Endometrium (tissue), 2 donors: ENCODE results near the gene PPP1R1A.

Source experiments
- FAIRE-seq: peaks from 2 replicates; lab custom pipeline; 2012; peaks lifted over from hg19 to GRCh38; lab: Jason Lieb, UNC
- donor health status: control.
- donor health status: control.

PPP1R1A gene

DNA sequence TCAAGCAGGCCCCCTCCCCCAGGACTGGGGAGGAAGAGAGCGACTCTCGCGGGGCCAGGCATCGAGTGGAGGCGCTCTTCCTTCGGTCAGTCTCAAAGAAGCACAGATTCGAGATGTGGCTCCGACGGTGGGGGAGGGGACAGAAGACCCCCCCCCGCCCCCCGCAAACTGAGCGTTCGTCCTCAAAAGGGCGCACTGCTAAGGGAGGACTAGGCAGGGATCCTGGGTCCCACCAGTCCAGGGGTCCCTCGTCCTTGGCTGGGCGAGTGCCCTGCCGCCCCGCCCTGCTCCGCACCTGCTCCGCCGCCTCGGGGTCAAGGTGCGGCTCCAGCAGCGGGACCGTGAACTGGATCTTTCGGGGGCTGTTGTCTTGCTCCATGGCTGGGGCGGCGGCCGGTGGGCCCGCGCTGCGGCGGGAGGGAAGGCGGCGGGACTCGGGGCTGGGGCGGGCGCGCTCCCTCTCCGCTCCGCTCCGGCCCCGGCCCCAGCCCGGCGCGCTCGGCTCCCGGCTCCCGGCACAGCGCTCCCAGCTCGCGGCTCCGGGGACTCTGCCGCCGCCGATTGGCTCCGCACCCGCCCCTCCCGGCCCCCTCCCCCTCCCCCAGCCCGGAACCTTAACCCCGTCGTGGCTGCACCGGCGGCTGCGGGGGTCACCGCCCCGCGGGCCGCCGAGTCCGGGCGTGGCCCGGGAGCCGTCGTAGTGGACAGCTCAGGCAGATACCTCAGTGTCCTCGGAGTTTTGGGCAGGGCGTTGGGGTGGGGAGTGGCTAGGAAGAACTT, at the start of gene PPP1R1A:
Gene PPP1R1A, minus strand, starts transcription at position 550 of the 780 bp plus-strand sequence. Its CDS starts 171 bp downstream, at position 379.
- no peak for FAIRE-seq

DNA sequence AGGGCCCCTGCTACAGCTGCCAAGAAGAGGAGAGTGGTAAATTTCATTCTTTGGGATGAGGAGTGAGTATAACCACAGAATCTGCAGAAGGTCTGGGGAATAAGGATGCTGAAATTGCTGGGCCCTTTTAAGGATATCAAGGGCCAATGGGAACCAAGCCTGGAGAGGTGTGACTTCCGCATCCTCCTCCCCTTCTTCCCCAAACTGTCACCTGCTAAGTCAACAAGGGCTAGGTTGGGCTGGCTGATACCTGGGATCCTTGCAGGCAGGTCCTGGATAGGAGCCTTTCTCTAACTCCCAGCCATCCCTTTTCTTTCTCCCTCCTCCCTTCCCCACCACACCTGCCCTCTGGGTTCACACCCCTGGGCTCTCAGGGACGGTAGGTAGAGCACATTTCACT, 46.3 kb upstream of the PPP1R1A start, which contains the start of gene LACRT:
Gene LACRT, minus strand, starts transcription at position 101 of the 400 bp plus-strand sequence. Its CDS starts 54 bp downstream, at position 47.
- FAIRE-seq = no peak

DNA sequence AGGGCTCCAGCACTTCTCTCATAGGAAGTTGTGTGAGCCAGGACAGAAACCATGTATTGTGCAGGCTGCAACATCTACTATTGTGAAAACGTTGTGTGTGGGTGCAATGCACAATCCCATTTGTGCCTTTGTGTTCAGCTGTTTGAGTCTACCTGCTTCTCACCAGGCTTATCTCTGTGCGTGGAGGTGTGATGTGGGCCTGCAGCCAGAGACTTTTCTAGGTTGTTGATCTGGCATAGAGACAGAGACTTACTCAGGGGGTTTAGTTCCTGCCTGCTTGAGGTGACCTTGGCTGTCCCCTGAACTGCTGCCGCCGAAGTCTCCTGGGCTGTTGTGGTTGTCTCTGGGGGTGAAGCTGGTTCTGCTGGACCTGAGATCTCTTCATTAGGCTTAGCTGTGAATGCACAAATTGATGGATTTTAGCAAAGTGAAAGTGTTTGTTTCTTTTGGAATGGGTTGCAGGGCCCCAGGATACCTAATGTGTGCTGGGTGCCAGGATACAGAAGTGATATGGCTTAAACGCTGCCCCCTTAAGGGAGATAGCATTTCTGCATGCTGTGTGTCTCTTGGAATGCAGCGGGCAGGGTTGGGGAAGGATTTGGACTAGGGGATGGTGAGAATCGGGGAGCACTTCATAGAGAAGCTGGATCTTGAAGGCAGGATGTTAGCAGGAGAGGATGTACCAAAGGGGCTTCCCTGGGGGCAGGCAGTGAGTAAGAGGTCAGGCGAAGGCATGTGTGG, 43.7 kb upstream of the PPP1R1A start:
- FAIRE-seq = no peak

- no peak for FAIRE-seq
Measured at GRCh38 chr12:54631551-54631950, 43.1 kb upstream of the PPP1R1A start.

DNA sequence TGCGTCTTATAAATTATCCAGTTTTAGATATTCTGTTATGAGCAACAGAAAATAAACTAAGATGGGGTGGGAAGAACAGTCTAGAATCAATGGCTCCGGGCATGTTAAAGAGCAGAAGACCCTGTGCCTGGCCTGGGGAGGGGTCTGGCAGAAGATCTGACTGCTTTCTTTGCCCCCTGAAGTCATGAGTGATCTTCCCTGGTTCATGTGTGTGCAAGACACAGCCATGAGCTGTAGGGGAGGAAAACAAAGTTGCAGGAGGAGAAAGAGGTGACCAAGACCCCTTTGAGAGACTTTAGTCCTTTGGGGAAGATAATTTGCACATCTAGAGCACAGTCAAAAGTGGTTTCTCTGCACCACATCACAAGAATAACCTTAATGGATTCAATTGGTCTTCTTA, 41.5 kb upstream of the PPP1R1A start:
- no peak for FAIRE-seq

- FAIRE-seq = no peak
Measured at GRCh38 chr12:54628186-54628846, 39.9 kb upstream of the PPP1R1A start.

GRCh38 chr12:54627304-54627703, 38.8 kb upstream of the PPP1R1A start:
- no peak for FAIRE-seq

DNA sequence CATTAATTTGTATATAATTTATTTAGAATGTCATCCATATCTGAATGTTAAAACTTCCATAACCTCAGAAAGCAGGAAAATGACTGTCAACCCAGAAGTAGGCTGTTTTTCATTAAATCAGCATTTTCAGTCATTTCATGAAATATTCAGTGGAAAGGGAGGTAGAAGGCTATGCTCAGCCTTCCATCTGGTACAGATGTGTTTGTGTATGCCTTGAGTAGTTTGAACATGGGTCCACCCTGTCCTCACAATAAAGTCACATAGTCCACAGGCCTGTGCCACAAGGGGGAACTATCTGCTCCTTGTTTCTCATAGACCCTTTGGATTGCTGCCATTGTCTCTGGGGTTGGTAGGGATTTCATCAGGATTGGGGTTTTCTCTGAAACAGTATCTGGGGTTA, 37.1 kb upstream of the PPP1R1A start:
- no peak for FAIRE-seq

DNA sequence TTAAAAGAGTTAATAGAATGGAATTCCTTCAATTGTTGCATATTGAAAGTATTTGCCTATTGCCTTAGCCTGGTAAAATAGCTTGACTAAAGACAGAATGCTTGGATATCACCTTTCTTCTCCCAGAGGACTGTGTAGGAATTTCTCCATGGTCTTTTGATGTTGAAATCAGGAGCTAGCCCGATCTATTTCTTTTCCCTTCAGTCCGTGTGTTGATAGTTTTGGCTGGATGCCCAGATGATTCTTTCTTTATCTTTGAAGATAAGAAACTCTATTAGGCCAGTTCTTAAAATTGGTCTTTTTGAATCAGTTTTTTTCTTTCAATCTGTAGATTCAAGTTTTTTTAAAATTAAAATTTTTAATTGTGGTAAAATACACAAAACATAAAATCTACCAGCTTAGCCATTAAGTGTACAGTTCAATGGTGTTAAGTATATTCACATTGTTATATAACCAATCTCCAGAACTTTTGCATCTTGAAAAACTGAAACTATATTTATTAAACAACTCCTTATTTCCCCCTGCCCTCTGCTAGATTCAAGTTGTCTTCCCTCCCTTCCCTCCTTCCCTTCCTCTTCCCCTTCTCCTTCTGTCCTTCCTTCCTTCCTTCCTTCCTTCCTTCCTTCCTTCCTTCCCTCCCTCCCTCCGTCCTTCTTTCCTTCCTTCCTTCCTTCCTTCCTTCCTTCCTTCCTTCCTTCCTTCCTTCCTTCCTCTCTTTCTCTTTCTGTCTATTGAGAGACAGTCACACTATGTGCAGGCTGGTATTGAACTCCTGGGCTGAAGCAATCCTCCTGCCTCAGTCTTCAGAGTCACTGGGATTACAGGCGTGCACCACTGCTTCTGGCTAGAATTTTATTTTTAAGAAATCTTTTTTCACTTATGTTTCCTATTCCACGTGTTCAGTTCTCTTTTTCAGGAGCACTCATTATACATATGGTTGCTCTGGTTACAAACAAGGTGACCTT, 36.1 kb upstream of the PPP1R1A start:
- no peak for FAIRE-seq

- no peak for FAIRE-seq
Measured at GRCh38 chr12:54622463-54623183, 34.2 kb upstream of the PPP1R1A start.

- no peak for FAIRE-seq
Measured at GRCh38 chr12:54616933-54617680, 28.6 kb upstream of the PPP1R1A start.

- no peak for FAIRE-seq
Measured at GRCh38 chr12:54612225-54612750, 23.8 kb upstream of the PPP1R1A start.

DNA sequence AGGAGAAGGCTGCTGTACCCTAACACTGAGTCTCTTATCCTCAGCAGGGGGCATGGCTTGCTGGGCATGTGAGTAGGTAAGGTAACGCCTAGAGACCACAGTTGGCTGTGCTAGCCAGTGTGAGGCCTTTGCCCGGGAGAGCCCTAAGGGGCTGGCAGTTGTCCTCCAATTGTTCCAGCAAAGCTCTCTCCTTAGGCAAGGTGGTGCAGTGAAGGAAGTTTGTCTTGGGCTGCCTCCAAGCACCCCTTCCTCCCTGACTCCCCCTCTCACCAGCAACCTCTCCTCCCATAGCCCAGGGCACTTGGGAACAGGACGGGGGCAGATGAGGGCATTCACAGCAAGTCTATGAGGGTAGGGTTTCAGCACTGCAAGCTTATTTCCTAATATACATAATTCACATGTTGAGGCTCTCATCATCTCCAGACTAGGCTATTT, 23.3 kb upstream of the PPP1R1A start:
- FAIRE-seq = no peak

GRCh38 chr12:54608769-54609168, 20.3 kb upstream of the PPP1R1A start:
- FAIRE-seq = no peak

- FAIRE-seq = no peak
Measured at GRCh38 chr12:54608156-54608555, 19.7 kb upstream of the PPP1R1A start.

GRCh38 chr12:54606556-54606955, 18.1 kb upstream of the PPP1R1A start:
- no peak for FAIRE-seq

GRCh38 chr12:54605138-54605970, 16.9 kb upstream of the PPP1R1A start:
- FAIRE-seq = no peak

- FAIRE-seq = no peak
Measured at GRCh38 chr12:54604436-54604835, 16.0 kb upstream of the PPP1R1A start.

DNA sequence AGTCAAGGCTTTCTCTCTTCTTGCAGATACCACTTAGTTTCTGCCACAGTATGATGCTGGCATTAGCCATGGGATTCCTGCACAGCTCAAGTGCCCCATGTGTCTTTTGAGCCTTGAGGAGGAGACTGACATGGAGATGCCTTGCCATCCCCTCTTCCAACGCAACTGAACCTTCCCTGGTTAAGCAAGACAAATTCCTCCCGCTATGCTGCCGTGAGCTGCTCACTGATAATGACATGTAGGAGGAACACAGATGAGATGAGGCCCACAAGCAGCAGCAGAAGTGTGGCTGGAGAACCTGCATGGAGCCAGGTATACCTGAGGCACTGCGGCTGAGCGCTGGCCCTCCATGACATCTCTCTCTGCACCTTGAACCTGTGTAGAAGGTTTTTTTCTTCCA, 15.4 kb upstream of the PPP1R1A start:
- no peak for FAIRE-seq
